Measurements from ENCODE around the gene COPZ2. TPM values are rescaled to one million over a fixed set of nuclear protein-coding genes. Genes with fewer than 3 reads are reported as not detected.

The COPZ2 gene
- total RNA-seq, 4 donors from 2014 or later = 0.91 to 14.5 (median 5.7) TPM

DNA sequence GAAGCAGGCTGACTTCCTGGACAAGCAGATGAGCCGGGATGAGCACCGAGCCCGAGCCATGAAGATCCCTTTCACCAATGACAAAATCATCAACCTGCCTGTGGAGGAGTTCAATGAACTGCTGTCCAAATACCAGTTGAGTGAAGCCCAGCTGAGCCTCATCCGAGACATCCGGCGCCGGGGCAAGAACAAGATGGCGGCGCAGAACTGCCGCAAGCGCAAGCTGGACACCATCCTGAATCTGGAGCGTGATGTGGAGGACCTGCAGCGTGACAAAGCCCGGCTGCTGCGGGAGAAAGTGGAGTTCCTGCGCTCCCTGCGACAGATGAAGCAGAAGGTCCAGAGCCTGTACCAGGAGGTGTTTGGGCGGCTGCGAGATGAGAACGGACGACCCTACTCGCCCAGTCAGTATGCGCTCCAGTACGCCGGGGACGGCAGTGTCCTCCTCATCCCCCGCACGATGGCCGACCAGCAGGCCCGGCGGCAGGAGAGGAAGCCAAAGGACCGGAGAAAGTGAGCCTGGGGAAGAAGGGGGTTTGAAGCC lies 21.6 kb upstream of the COPZ2 start:
- peak overlapping the region in 1 of 4 donors; percentile 4 for H3K27ac ChIP-seq
- intact Hi-C loops (cut with DNase I) = no loop called here
- no peaks in the 10 kb centered on the region for H3K27me3 ChIP-seq
- no peak for DNase-seq
- H3K36me3 ChIP-seq = peaks cover 44 to 99% (median 63%) of the 10 kb centered on the region in 3 donors
- WGBS, 2 donors = 88 to 92% methylated on average over 15 to 26 of the region's 32 CpGs
- H3K4me3 ChIP-seq = no peak overlapping the region
- TF ChIP-seq, protein P1, sequence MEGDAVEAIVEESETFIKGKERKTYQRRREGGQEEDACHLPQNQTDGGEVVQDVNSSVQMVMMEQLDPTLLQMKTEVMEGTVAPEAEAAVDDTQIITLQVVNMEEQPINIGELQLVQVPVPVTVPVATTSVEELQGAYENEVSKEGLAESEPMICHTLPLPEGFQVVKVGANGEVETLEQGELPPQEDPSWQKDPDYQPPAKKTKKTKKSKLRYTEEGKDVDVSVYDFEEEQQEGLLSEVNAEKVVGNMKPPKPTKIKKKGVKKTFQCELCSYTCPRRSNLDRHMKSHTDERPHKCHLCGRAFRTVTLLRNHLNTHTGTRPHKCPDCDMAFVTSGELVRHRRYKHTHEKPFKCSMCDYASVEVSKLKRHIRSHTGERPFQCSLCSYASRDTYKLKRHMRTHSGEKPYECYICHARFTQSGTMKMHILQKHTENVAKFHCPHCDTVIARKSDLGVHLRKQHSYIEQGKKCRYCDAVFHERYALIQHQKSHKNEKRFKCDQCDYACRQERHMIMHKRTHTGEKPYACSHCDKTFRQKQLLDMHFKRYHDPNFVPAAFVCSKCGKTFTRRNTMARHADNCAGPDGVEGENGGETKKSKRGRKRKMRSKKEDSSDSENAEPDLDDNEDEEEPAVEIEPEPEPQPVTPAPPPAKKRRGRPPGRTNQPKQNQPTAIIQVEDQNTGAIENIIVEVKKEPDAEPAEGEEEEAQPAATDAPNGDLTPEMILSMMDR (IDR thresholded peaks at IDR 0.05) = no peak
- no peak for TF ChIP-seq POLR2A (IDR thresholded peaks at IDR 0.05)
- peaks cover 16 to 52% (median 18%) of the 10 kb centered on the region in 3 donors for H3K4me1 ChIP-seq
- H3K9me3 ChIP-seq = no peaks in the 10 kb centered on the region

DNA sequence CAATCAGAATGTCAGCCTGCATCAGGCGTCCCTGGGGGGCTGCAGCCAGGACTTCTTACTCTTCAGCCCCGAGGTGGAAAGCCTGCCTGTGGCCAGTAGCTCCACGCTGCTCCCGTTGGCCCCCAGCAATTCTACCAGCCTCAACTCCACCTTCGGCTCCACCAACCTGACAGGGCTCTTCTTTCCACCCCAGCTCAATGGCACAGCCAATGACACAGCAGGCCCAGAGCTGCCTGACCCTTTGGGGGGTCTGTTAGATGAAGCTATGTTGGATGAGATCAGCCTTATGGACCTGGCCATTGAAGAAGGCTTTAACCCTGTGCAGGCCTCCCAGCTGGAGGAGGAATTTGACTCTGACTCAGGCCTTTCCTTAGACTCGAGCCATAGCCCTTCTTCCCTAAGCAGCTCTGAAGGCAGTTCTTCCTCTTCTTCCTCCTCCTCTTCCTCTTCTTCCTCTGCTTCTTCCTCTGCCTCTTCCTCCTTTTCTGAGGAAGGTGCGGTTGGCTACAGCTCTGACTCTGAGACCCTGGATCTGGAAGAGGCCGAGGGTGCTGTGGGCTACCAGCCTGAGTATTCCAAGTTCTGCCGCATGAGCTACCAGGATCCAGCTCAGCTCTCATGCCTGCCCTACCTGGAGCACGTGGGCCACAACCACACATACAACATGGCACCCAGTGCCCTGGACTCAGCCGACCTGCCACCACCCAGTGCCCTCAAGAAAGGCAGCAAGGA lies 21.0 kb upstream of the COPZ2 start:
- Histone ChIP-seq H3K36me3 (peaks cover 44 to 97% (median 63%) of the 10 kb centered on the region in 3 donors), H3K4me3 (no peak overlapping the region), H3K27ac (no peak overlapping the region), H3K4me1 (peaks cover 22 to 53% (median 25%) of the 10 kb centered on the region in 3 donors), H3K9me3 (no peaks in the 10 kb centered on the region), H3K27me3 (no peaks in the 10 kb centered on the region)
- no peak for DNase-seq
- WGBS, 2 donors = 85 to 88% methylated on average over 6 to 7 of the region's 11 CpGs
- TF ChIP-seq POLR2A (IDR thresholded peaks at IDR 0.05) = no peak
- TF ChIP-seq, protein P1 (IDR thresholded peaks at IDR 0.05) = no peak
- intact Hi-C loops (cut with DNase I) = no loop called here

DNA sequence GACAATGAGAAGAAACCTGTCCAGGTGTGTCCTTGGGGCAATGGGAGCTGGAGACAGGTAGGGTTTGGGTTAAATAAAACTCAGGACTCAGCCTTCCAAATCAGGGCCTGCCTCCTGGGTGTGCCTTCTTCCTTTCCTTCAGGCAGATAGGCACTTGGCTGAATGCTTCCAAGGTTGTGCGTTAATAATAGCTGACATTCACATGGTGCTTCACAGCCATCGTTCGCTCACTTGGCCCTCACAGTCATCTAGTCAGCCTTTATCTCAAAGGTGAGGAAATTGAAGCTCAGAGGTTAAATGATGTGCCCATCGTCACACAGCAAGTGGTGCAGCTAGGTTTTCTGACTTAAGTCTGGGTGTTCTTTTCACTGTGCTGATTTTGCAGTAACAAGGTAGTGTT lies 20.0 kb upstream of the COPZ2 start:
- peaks cover 44 to 97% (median 57%) of the 10 kb centered on the region in 3 donors for H3K36me3 ChIP-seq
- 65 to 73% methylated on average over 4 of the region's 4 CpGs for WGBS, 2 donors
- no peaks in the 10 kb centered on the region for H3K27me3 ChIP-seq
- H3K4me3 ChIP-seq = no peak overlapping the region
- intact Hi-C loops (cut with DNase I) = no loop called here
- DNase-seq = no peak
- H3K4me1 ChIP-seq = peaks cover 31 to 63% (median 34%) of the 10 kb centered on the region in 3 donors
- H3K9me3 ChIP-seq = no peaks in the 10 kb centered on the region
- no peak for TF ChIP-seq POLR2A (IDR thresholded peaks at IDR 0.05)
- TF ChIP-seq, protein P1 (IDR thresholded peaks at IDR 0.05) = no peak
- H3K27ac ChIP-seq = no peak overlapping the region

DNA sequence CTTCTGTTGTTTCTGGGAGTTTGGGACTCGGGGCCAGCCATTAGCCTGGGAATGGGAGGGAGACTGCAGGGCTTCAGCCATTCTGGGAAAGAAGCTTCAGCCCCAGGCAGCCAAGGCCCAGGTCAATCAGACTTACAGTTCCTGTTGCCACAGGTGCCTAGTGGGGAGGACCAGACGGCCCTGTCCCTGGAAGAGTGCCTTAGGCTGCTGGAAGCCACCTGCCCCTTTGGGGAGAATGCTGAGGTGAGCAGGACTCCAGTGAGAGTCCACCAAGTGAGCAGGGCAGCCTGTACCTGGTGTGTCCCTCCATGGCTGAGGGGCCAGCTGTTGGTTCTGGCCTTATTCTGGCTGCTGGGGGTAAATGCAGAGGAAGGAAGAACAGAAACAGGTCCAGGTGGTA lies 19.3 kb upstream of the COPZ2 start:
- no peaks in the 10 kb centered on the region for H3K9me3 ChIP-seq
- peaks cover 39 to 70% (median 41%) of the 10 kb centered on the region in 3 donors for H3K4me1 ChIP-seq

More for the DNA sequence above, 19.3 kb upstream of the COPZ2 start:
- Histone ChIP-seq H3K27me3 (no peaks in the 10 kb centered on the region), H3K36me3 (peaks cover 39 to 97% (median 50%) of the 10 kb centered on the region in 3 donors), H3K4me3 (no peak overlapping the region), H3K27ac (no peak overlapping the region)
- TF ChIP-seq POLR2A (IDR thresholded peaks at IDR 0.05) = no peak
- TF ChIP-seq, protein P1 (IDR thresholded peaks at IDR 0.05) = no peak
- no peak for DNase-seq
- intact Hi-C loops (cut with DNase I) = no loop called here
- 72% methylated on average over 2 of the region's 2 CpGs; no CpG with 5 or more reads in 1 of the 2 donors for WGBS, 2 donors
